Measurements from ENCODE around the gene SLC37A4. TPM values are rescaled to one million over a fixed set of nuclear protein-coding genes. Genes with fewer than 3 reads are reported as not detected.

Gene SLC37A4
- total and polyA plus RNA-seq, 2 of the 13 experiments (the other 11 are each of a cell fraction or from before 2014, with no cell fraction given): 43.0 to 56.1 TPM

GRCh38 chr11:119067371-119068222 lies 36.9 kb upstream of the SLC37A4 start, which contains the start of gene VPS11 (continued):
- TF ChIP-seq CEBPZ (IDR thresholded peaks at IDR 0.05; ENCODE audit: low read length): no peak
- TF ChIP-seq BORCS8-MEF2B (CRISPR knock-in tag; IDR thresholded peaks at IDR 0.05): peak; percentile 76
- TF ChIP-seq PRDM15 (CRISPR knock-in tag; IDR thresholded peaks at IDR 0.05): no peak
- TF ChIP-seq ZNF589 (CRISPR knock-in tag; conservative IDR thresholded peaks at IDR 0.05): no peak
- peak; percentile 33; the same call in 1 of the 2 replicates for TF ChIP-seq ISL2 (CRISPR knock-in tag; IDR thresholded peaks at IDR 0.05)
- no peak for TF ChIP-seq ZNF234 (CRISPR knock-in tag; conservative IDR thresholded peaks at IDR 0.05)
- no peak for TF ChIP-seq ZNF644 (CRISPR knock-in tag; IDR thresholded peaks at IDR 0.05; ENCODE audit: low read depth)
- no peak for TF ChIP-seq U2AF1 (optimal IDR thresholded peaks at IDR 0.05; ENCODE audit: low read depth, low read length)
- no peak for TF ChIP-seq SNAPC5 (CRISPR knock-in tag; IDR thresholded peaks at IDR 0.05; ENCODE audit: borderline replicate concordance)
- TF ChIP-seq HHEX (CRISPR knock-in tag; IDR thresholded peaks at IDR 0.05): no peak
- TF ChIP-seq RFXANK (CRISPR knock-in tag; IDR thresholded peaks at IDR 0.05): no peak
- TF ChIP-seq PRDM10 (CRISPR knock-in tag; IDR thresholded peaks at IDR 0.05; ENCODE audit: low read depth): 0 out of 2 replicates have a peak, but pooled peaks have one; percentile 22
- TF ChIP-seq ARNT2 (CRISPR knock-in tag; IDR thresholded peaks at IDR 0.05; ENCODE audit: low read depth): peak; percentile 56; the same call in 1 of the 2 replicates
- TF ChIP-seq ZSCAN25 (CRISPR knock-in tag; IDR thresholded peaks at IDR 0.05): no peak
- peak; percentile 52; the same call in 1 of the 2 replicates for TF ChIP-seq CREM (IDR thresholded peaks at IDR 0.05)
- TF ChIP-seq CREM (CRISPR knock-in tag; IDR thresholded peaks at IDR 0.05): no peak
- TF ChIP-seq ZNF614 (CRISPR knock-in tag; IDR thresholded peaks at IDR 0.05; ENCODE audit: borderline replicate concordance): peak; percentile 82; the same call in 1 of the 2 replicates
- TF ChIP-seq MATR3 (CRISPR knock-in tag; IDR thresholded peaks at IDR 0.05): no peak
- peak; percentile 38; the same call in 1 of the 2 replicates for TF ChIP-seq NFKB2 (CRISPR knock-in tag; IDR thresholded peaks at IDR 0.05; ENCODE audit: borderline replicate concordance)

Measured in HepG2 (cell line).